ENCODE results near the gene TMTC1.

DNA sequence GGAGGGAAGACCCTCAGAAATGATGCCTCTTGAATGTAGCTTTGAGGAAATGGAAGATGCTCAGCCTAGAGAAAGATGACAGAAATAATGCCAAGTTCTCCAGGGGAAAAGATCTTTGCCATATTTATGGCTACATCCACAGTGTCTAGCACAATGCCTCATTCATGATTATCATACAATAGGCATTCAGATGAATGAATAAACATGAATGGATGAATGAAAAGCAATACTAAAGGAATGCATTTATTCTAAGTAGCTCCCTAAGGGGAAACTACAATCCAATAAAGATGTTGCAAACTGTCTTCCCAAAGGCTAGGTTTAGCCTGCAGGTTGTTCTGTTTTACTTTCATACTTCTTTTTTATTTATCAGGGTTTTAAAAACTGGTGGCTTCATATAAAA is 12.0 kb downstream of the TMTC1 start:
- TF ChIP-seq CTCF (IDR thresholded peaks at IDR 0.05) = no peak
- no peak for TF ChIP-seq POLR2A (IDR thresholded peaks at IDR 0.05)

Data from uterus (tissue), 2 donors.